Left cardiac atrium (tissue), 4 donors: ENCODE data around the gene ACCS. TPM values are rescaled to one million over a fixed set of nuclear protein-coding genes. Genes with fewer than 3 reads are reported as not detected.

Experiments used
- ATAC-seq, 2 donors: fragments of 200-7000 bp; cut with Tn5 transposase; one replicate each; pipeline ENCODE4 v1.9.1; 2020; ENCODE audit warnings: mild to moderate bottlenecking in 2 of 2, moderate library complexity in 2 of 2
- DNase-seq: peaks from one replicate; pipeline ENCODE4 v3.0.0-alpha.2; 2020
- intact Hi-C, 2 donors: fragments of 100-400 bp; cut with DNase I; formaldehyde crosslinking; loops; one replicate each; pipeline versions ENCODE4 v1.14.1 to v1.15.1; 2022 to 2023
- total RNA-seq, 2 donors: library from RNA; stranded (reverse); fragmentation: NEBNext Ultra II Directional; extraction: Animal tissue kit (Norgen Biotek cat#: 25700); gene quantifications; one replicate each; pipeline ENCODE4 v1.2.1, GENCODE V29; 2021
- donor health status: DM: no; HTN: yes; CAD: no.
- donor health status: DM: no; HTN: yes; CAD: no; lungs with severe emphysema.
- donor health status: DM: yes; HTN: yes; CAD: no.
- donor health status: Dilated cardiomyopathy.

Gene ACCS
- total RNA-seq, 2 donors from 2014 or later: 8.5 to 9.1 TPM

- no peak for DNase-seq
- intact Hi-C loops: loop anchor here in 1 of 2 donors (5.0 kb wide), 1 partner anchor 47 kb away; no protein-coding TSS in a partner anchor
- ATAC-seq: no peak
Observed at GRCh38 chr11:44033856-44034255, 32.2 kb upstream of the ACCS start.

GRCh38 chr11:44034639-44035038 is 31.4 kb upstream of the ACCS start:
- ATAC-seq (no peak), DNase-seq (no peak)
- intact Hi-C loops: loop anchor here in 1 of 2 donors (5.0 kb wide), 1 partner anchor 47 kb away; no protein-coding TSS in a partner anchor

- DNase-seq (peak; percentile 86), ATAC-seq (peak; percentile 93 to 94)
- intact Hi-C loops: loop anchor here in 1 of 2 donors (1.0 to 2.0 kb wide), 2 partner anchors 92 to 147 kb away; no protein-coding TSS in a partner anchor
Observed at GRCh38 chr11:44036811-44037657, 29.0 kb upstream of the ACCS start.

GRCh38 chr11:44037658-44037998 is 28.4 kb upstream of the ACCS start:
- ATAC-seq (no peak), DNase-seq (no peak)
- intact Hi-C loops: loop anchor here in 1 of 2 donors (1.0 to 2.0 kb wide), 2 partner anchors 93 to 147 kb away; no protein-coding TSS in a partner anchor

GRCh38 chr11:44043157-44043556 is 22.9 kb upstream of the ACCS start:
- ATAC-seq (no peak), DNase-seq (no peak)
- intact Hi-C loops: no loop called here

- no peak for ATAC-seq
- DNase-seq: no peak
- intact Hi-C loops: no loop called here
Observed at GRCh38 chr11:44046182-44046581, 19.9 kb upstream of the ACCS start.

GRCh38 chr11:44047298-44047697 is 18.8 kb upstream of the ACCS start:
- no peak for ATAC-seq
- intact Hi-C loops: no loop called here

GRCh38 chr11:44047931-44048431 is 18.1 kb upstream of the ACCS start, which contains the start of gene ACCSL:
ACCSL (plus strand) TSS chr11:44047981; CDS start chr11:44048037, 56 bp downstream.
- DNase-seq (peak; percentile 50), ATAC-seq (peak; percentile 53 to 55)
- intact Hi-C loops: no loop called here

More at GRCh38 chr11:44047298-44047697, 18.8 kb upstream of the ACCS start:
- no peak for DNase-seq

GRCh38 chr11:44049832-44050231 is 16.2 kb upstream of the ACCS start:
- no peak for DNase-seq
- no peak for ATAC-seq
- intact Hi-C loops: no loop called here

- intact Hi-C loops: no loop called here
- DNase-seq (no peak), ATAC-seq (no peak)
Observed at GRCh38 chr11:44051171-44051570, 14.9 kb upstream of the ACCS start.

- intact Hi-C loops: no loop called here
- ATAC-seq: no peak
- no peak for DNase-seq
Observed at GRCh38 chr11:44057340-44057739, 8.7 kb upstream of the ACCS start.

- ATAC-seq (no peak), DNase-seq (no peak)
- intact Hi-C loops: no loop called here
Observed at GRCh38 chr11:44058275-44058674, 7.8 kb upstream of the ACCS start.

- ATAC-seq (no peak), DNase-seq (no peak)
- intact Hi-C loops: no loop called here
Observed at GRCh38 chr11:44065161-44065661, 859 bp upstream of the ACCS start.

- ATAC-seq (peak; percentile 10 to 38), DNase-seq (no peak)
- intact Hi-C loops: no loop called here
Observed at GRCh38 chr11:44066732-44067141, 667 bp downstream of the ACCS start.

- intact Hi-C loops: no loop called here
- ATAC-seq (no peak), DNase-seq (no peak)
Observed at GRCh38 chr11:44067266-44067665, 1.2 kb downstream of the ACCS start.

GRCh38 chr11:44068180-44068579 is 2.1 kb downstream of the ACCS start:
- intact Hi-C loops: no loop called here
- ATAC-seq (no peak), DNase-seq (no peak)

- DNase-seq: no peak
- ATAC-seq: no peak
- intact Hi-C loops: no loop called here
Observed at GRCh38 chr11:44071157-44071556, 5.1 kb downstream of the ACCS start.

GRCh38 chr11:44072757-44073658 is 6.9 kb downstream of the ACCS start:
- intact Hi-C loops: no loop called here
- DNase-seq: no peak
- no peak for ATAC-seq

GRCh38 chr11:44078794-44079193 is 12.7 kb downstream of the ACCS start:
- ATAC-seq: no peak
- intact Hi-C loops: no loop called here
- DNase-seq: no peak
